Heart left ventricle (tissue), 16 donors: ENCODE results near the gene CAMK2D. TPM values are rescaled to one million over a fixed set of nuclear protein-coding genes. Genes with fewer than 3 reads are reported as not detected.

Experiments
- ATAC-seq, 4 donors: fragments of 200-7000 bp; cut with Tn5 transposase; one replicate each; pipeline ENCODE4 v1.9.1; 2020 to 2022; ENCODE audit warnings: moderate library complexity in 4 of 4, mild to moderate bottlenecking in 3 of 4, moderate number of reproducible peaks in 1 of 4
- DNase-seq, 5 donors: peaks; one replicate each; pipeline ENCODE4 v3.0.0-alpha.2; 2020
- H3K27ac ChIP-seq, 12 donors: fragments of 200-600 bp; sonication (generic) in 4 of 12; one replicate each; pipeline versions ENCODE4 v1.5.0 to v1.8.0; 2016 to 2022; ENCODE audit warnings: mild to moderate bottlenecking in 2 of 12
- H3K27me3 ChIP-seq, 9 donors: fragments of 200-600 bp; sonication (generic) in 2 of 9; one replicate each; pipeline versions ENCODE4 v1.5.1 to v1.8.0; 2016 to 2022; ENCODE audit warnings: mild to moderate bottlenecking in 3 of 9
- H3K36me3 ChIP-seq, 9 donors: fragments of 200-600 bp; sonication (generic) in 2 of 9; one replicate each; pipeline versions ENCODE4 v1.5.0 to v1.8.0; 2018 to 2022; ENCODE audit warnings: mild to moderate bottlenecking in 2 of 9
- H3K4me1 ChIP-seq, 12 donors: fragments of 200-600 bp; sonication (generic) in 4 of 12; one replicate each; pipeline versions ENCODE4 v1.5.0 to v1.8.0; 2016 to 2022; ENCODE audit warnings: mild to moderate bottlenecking in 3 of 12
- H3K4me3 ChIP-seq, 12 donors: fragments of 200-600 bp; sonication (generic) in 4 of 12; one replicate each; pipeline versions ENCODE4 v1.5.0 to v1.8.0; 2017 to 2022; ENCODE audit warnings: mild to moderate bottlenecking in 9 of 12, moderate library complexity in 4 of 12
- H3K9me3 ChIP-seq, 12 donors: fragments of 200-600 bp; sonication (generic) in 4 of 12; one replicate each; pipeline versions ENCODE4 v1.5.0 to v1.8.0; 2016 to 2022; ENCODE audit warnings: mild to moderate bottlenecking in 1 of 12
- CTCF ChIP-seq, 12 donors: fragments of 200-600 bp; sonication (generic) in 4 of 12; IDR thresholded peaks; one replicate each; pipeline versions ENCODE4 v1.5.0 to v1.8.0; 2018 to 2022; ENCODE audit warnings: antibody characterized with exemption in 12 of 12, mild to moderate bottlenecking in 5 of 12
- POLR2A ChIP-seq, 2 donors: fragments of 450-650 bp; IDR thresholded peaks; one replicate each; pipeline ENCODE4 v1.6.1; 2017; ENCODE audit warnings: antibody characterized with exemption in 2 of 2, mild to moderate bottlenecking in 2 of 2, moderate library complexity in 2 of 2
- WGBS, 4 donors: extraction: QIAGEN DNeasy Blood & Tissue Kit in 2 of 4; methylation state at CpG; one replicate each; pipeline versions ENCODE4 v1.1.5 to v1.1.7; 2013 to 2018; 5-methylcytosine and 5-hydroxymethylcytosine counted together
- intact Hi-C, 10 donors: fragments of 100-400 bp; cut with DNase I; formaldehyde crosslinking; loops; one replicate each; pipeline versions ENCODE4 v1.11.1 to v1.14.2; 2022
- polyA plus RNA-seq, 2 donors: library from polyadenylated mRNA; stranded (reverse); fragments of 200-250 nt; gene quantifications; one replicate each; pipeline ENCODE4 v1.2.3, GENCODE V29; 2013
- total RNA-seq, 9 donors: library from RNA; depleted of rRNA in 2 of 9; stranded (reverse); fragments of >200 nt in 2 of 9; fragmentation: NEBNext Ultra II Directional in 3 of 9; extraction: Animal tissue kit (Norgen Biotek cat#: 25700) in 3 of 9; gene quantifications; one replicate each; pipeline versions ENCODE4 v1.1.0 to v1.2.4, GENCODE V29; 2016 to 2023
- donor health status: ischemic (EF 13 %, LVEDD 7.1; RV severe dilation, severe dysfunction).
- donor health status: healthy with polysubstance abuse.
- donor health status: DM: no; HTN: yes; CAD: no.
- donor health status: DM: no; HTN: no; CAD: no.
- donor health status: ischemic (EF 25% LVEDD 6.9; RV normal size, moderate dysfunction).
- donor health status: ischemic (EF 25% LVEDD 5.7; RV mildly dilated, moderate dysfunction).
- donor health status: healthy.
- donor health status: DM: yes; HTN: yes; CAD: no.
- donor health status: ischemic (EF 35%, LVEDD 5.7; RV mildly dilated, moderate dysfunction).
- donor health status: nonischemic (EF 11% LVEDD 7.7; RV severe dilation, severe dysfunction).
- donor health status: DM: yes; HTN: yes; CAD: no.
- donor health status: PGD.
- donor health status: ischemic (EF 29% LVEDD 5.4; RV normal size, mild dysfunction).
- donor health status: nonischemic (EF 23%, LVEDD 6.1; RV moderate dilation, normal function).

The CAMK2D gene
- total and polyA plus RNA-seq, 11 donors, result 40.9 to 294 (median 215) TPM

- Histone ChIP-seq H3K4me3 (peak overlapping the region in 1 of 12 donors; percentile 4), H3K27me3 (no peaks in the 10 kb centered on the region), H3K9me3 (peaks cover 0 to 2% (median 0%) of the 10 kb centered on the region in 12 donors), H3K4me1 (peaks cover 0 to 32% (median 15%) of the 10 kb centered on the region in 12 donors), H3K27ac (peak overlapping the region; percentile 8 to 89 (median 72)), H3K36me3 (no peaks in the 10 kb centered on the region)
- peak in 2 of 5 donors; percentile 37 to 67 for DNase-seq
- peak; percentile 53 to 75 (median 64) for ATAC-seq
- TF ChIP-seq POLR2A (IDR thresholded peaks at IDR 0.05) (no peak), CTCF (IDR thresholded peaks at IDR 0.05) (no peak)
- intact Hi-C loops, result loop anchor here in 2 of 10 donors (2.0 to 5.0 kb wide), 2 partner anchors 39 to 54 kb away; no protein-coding TSS in a partner anchor
- 24 to 32% (median 26%) methylated on average over 3 of the region's 3 CpGs for WGBS, 4 donors
These were observed 325.2 kb downstream of the CAMK2D start for GRCh38 chr4:113436360-113436759.

GRCh38 chr4:113435893-113436292 is 325.6 kb downstream of the CAMK2D start:
- Histone ChIP-seq H3K4me1 (peaks cover 0 to 32% (median 15%) of the 10 kb centered on the region in 12 donors), H3K27me3 (no peaks in the 10 kb centered on the region), H3K36me3 (no peaks in the 10 kb centered on the region), H3K9me3 (peaks cover 0 to 2% (median 0%) of the 10 kb centered on the region in 12 donors), H3K4me3 (peak overlapping the region in 1 of 12 donors; percentile 4), H3K27ac (peak overlapping the region; percentile 8 to 89 (median 72))
- no peak for TF ChIP-seq POLR2A (IDR thresholded peaks at IDR 0.05)
- no peak for TF ChIP-seq CTCF (IDR thresholded peaks at IDR 0.05)
- DNase-seq, result peak in 4 of 5 donors; percentile 60 to 71 (median 68)
- intact Hi-C loops, result loop anchor here in 2 of 10 donors (2.0 to 5.0 kb wide), 2 partner anchors 39 to 53 kb away; no protein-coding TSS in a partner anchor
- 37 to 56% (median 41%) methylated on average over 7 of the region's 7 CpGs for WGBS, 4 donors
- peak; percentile 60 to 87 (median 82) for ATAC-seq

GRCh38 chr4:113434247-113434587 is 327.3 kb downstream of the CAMK2D start:
- no peaks in the 10 kb centered on the region for H3K36me3 ChIP-seq
- ATAC-seq, result peak in 1 of 4 donors; percentile 39
- WGBS, 4 donors, result 73 to 85% (median 76%) methylated on average over 3 of the region's 3 CpGs
- peaks cover 0 to 27% (median 15%) of the 10 kb centered on the region in 12 donors for H3K4me1 ChIP-seq
- no peak overlapping the region for H3K4me3 ChIP-seq
- no peaks in the 10 kb centered on the region for H3K27me3 ChIP-seq
- H3K9me3 ChIP-seq, result peaks cover 0 to 2% (median 0%) of the 10 kb centered on the region in 12 donors
- H3K27ac ChIP-seq, result peak overlapping the region in 1 of 12 donors; percentile 77
- intact Hi-C loops, result no loop called here
- DNase-seq, result no peak
- TF ChIP-seq CTCF (IDR thresholded peaks at IDR 0.05), result no peak
- TF ChIP-seq POLR2A (IDR thresholded peaks at IDR 0.05), result no peak

- peak overlapping the region in 1 of 12 donors; percentile 77 for H3K27ac ChIP-seq
- H3K4me3 ChIP-seq, result no peak overlapping the region
- 80 to 85% (median 82%) methylated on average over 4 of the region's 4 CpGs for WGBS, 4 donors
- intact Hi-C loops, result no loop called here
- H3K27me3 ChIP-seq, result no peaks in the 10 kb centered on the region
- peaks cover 0 to 27% (median 15%) of the 10 kb centered on the region in 12 donors for H3K4me1 ChIP-seq
- TF ChIP-seq POLR2A (IDR thresholded peaks at IDR 0.05), result no peak
- TF ChIP-seq CTCF (IDR thresholded peaks at IDR 0.05), result no peak
- H3K36me3 ChIP-seq, result no peaks in the 10 kb centered on the region
- DNase-seq (no peak), ATAC-seq (peak in 1 of 4 donors; percentile 16)
- peaks cover 0 to 2% (median 0%) of the 10 kb centered on the region in 12 donors for H3K9me3 ChIP-seq
These were observed 327.8 kb downstream of the CAMK2D start for GRCh38 chr4:113433536-113434246.
